ENCODE data around the gene MARS1.
"Not testable (repeated sequence)": the region's sequence is repeated elsewhere in the genome, so short reads cannot be mapped to it uniquely, and the experiment has no call there.

Gene MARS1

GRCh38 chr12:57511161-57511560, 23.3 kb downstream of the MARS1 start:
- TF ChIP-seq GATA1 (IDR thresholded peaks at IDR 0.05; ENCODE audit: low read depth, low read length): no peak
- no peak for TF ChIP-seq POLR2A (IDR thresholded peaks at IDR 0.05; ENCODE audit: low read length)
- DNase-seq: no peak

- TF ChIP-seq POLR2A (IDR thresholded peaks at IDR 0.05; ENCODE audit: low read length): no peak
- no peak for DNase-seq
Measured at GRCh38 chr12:57511588-57512325, 23.9 kb downstream of the MARS1 start.

- no peak for DNase-seq
- TF ChIP-seq GATA1 (IDR thresholded peaks at IDR 0.05; ENCODE audit: low read depth, low read length) (no peak), POLR2A (IDR thresholded peaks at IDR 0.05; ENCODE audit: low read length) (no peak)
Measured at GRCh38 chr12:57512665-57513064, 24.8 kb downstream of the MARS1 start.

- TF ChIP-seq GATA1 (IDR thresholded peaks at IDR 0.05; ENCODE audit: low read depth, low read length) (no peak), POLR2A (IDR thresholded peaks at IDR 0.05; ENCODE audit: low read length) (no peak)
- DNase-seq: no peak
Measured at GRCh38 chr12:57513266-57513665, 25.4 kb downstream of the MARS1 start.

GRCh38 chr12:57513677-57514076, 25.8 kb downstream of the MARS1 start:
- not testable (repeated sequence) for DNase-seq

GRCh38 chr12:57514246-57514645, 26.4 kb downstream of the MARS1 start:
- not testable (repeated sequence) for DNase-seq

GRCh38 chr12:57514720-57515407, 27.0 kb downstream of the MARS1 start:
- TF ChIP-seq POLR2A (IDR thresholded peaks at IDR 0.05; ENCODE audit: low read length) (peak; percentile 9), GATA1 (IDR thresholded peaks at IDR 0.05; ENCODE audit: low read depth, low read length) (no peak)
- DNase-seq: no peak

GRCh38 chr12:57515408-57515933, 27.6 kb downstream of the MARS1 start:
- DNase-seq: no peak
- TF ChIP-seq POLR2A (IDR thresholded peaks at IDR 0.05; ENCODE audit: low read length) (no peak), GATA1 (IDR thresholded peaks at IDR 0.05; ENCODE audit: low read depth, low read length) (no peak)

- no peak for DNase-seq
Measured at GRCh38 chr12:57515934-57516541, 28.2 kb downstream of the MARS1 start.

GRCh38 chr12:57516617-57517153, 28.8 kb downstream of the MARS1 start:
- TF ChIP-seq GATA1 (IDR thresholded peaks at IDR 0.05; ENCODE audit: low read depth, low read length) (no peak), POLR2A (IDR thresholded peaks at IDR 0.05; ENCODE audit: low read length) (peak; percentile 25)

More at GRCh38 chr12:57515934-57516541, 28.2 kb downstream of the MARS1 start:
- TF ChIP-seq GATA1 (IDR thresholded peaks at IDR 0.05; ENCODE audit: low read depth, low read length) (no peak), POLR2A (IDR thresholded peaks at IDR 0.05; ENCODE audit: low read length) (no peak)

GRCh38 chr12:57517187-57517586, 29.3 kb downstream of the MARS1 start:
- TF ChIP-seq GATA1 (IDR thresholded peaks at IDR 0.05; ENCODE audit: low read depth, low read length) (no peak), POLR2A (IDR thresholded peaks at IDR 0.05; ENCODE audit: low read length) (no peak)
- no peak for DNase-seq

More at GRCh38 chr12:57516617-57517153, 28.8 kb downstream of the MARS1 start:
- DNase-seq: no peak

- DNase-seq: not testable (repeated sequence)
Measured at GRCh38 chr12:57517718-57518117, 29.9 kb downstream of the MARS1 start.

- no peak for DNase-seq
- TF ChIP-seq GATA1 (IDR thresholded peaks at IDR 0.05; ENCODE audit: low read depth, low read length) (no peak), POLR2A (IDR thresholded peaks at IDR 0.05; ENCODE audit: low read length) (no peak)
Measured at GRCh38 chr12:57518176-57518919, 30.5 kb downstream of the MARS1 start.

All from erythroblast (primary cell).